Keratinocyte (primary cell): Measurements from ENCODE around the gene UBE2C. TPM values are rescaled to one million over a fixed set of nuclear protein-coding genes. Genes with fewer than 3 reads are reported as not detected.
A peak's percentile ranks its signal among the peaks of the same experiment; 100 is the strongest.

Experiments
- DNase-seq: peaks from one replicate; pipeline ENCODE4 v3.0.0-alpha.2; 2011; ENCODE audit warnings: low read depth, missing footprints, low spot score
- FAIRE-seq: peaks from 2 replicates; lab custom pipeline; 2011; peaks lifted over from hg19 to GRCh38; lab: Jason Lieb, UNC
- H2AFZ ChIP-seq: 2 replicates; pipeline ENCODE4 v1.6.0; 2012; ENCODE audit warnings: low read length, control low read depth, inconsistent platforms; ENCODE audit not compliant: control insufficient read depth
- H3K27ac ChIP-seq: 2 replicates; pipeline ENCODE4 v1.5.1; 2011; ENCODE audit warnings: low read length; ENCODE audit not compliant: control insufficient read depth, insufficient read depth
- H3K27me3 ChIP-seq: 3 replicates; pipeline ENCODE4 v1.6.0; 2011; ENCODE audit warnings: low read length; ENCODE audit not compliant: control insufficient read depth, insufficient read depth; ENCODE audit errors: extremely low read depth
- H3K36me3 ChIP-seq, 2 experiments: 2 replicates in 1 of 2; 3 replicates in 1 of 2; pipeline ENCODE4 v1.5.1; 2011; ENCODE audit warnings: low read length in 2 of 2, mild to moderate bottlenecking in 1 of 2; ENCODE audit not compliant: control insufficient read depth in 2 of 2, insufficient read depth in 2 of 2; ENCODE audit errors: extremely low read depth in 1 of 2
- H3K4me1 ChIP-seq: 3 replicates; pipeline ENCODE4 v1.5.1; 2011; ENCODE audit warnings: low read length; ENCODE audit not compliant: control insufficient read depth, insufficient read depth; ENCODE audit errors: extremely low read depth
- H3K4me2 ChIP-seq: 3 replicates; pipeline ENCODE4 v1.6.0; 2011; ENCODE audit warnings: low read depth, low read length; ENCODE audit not compliant: control insufficient read depth, insufficient read depth; ENCODE audit errors: extremely low read depth
- H3K4me3 ChIP-seq, 3 experiments: fragments of 200-600 bp in 1 of 3; sonication (generic) in 1 of 3; 2 replicates in 2 of 3; 3 replicates in 1 of 3; pipeline ENCODE4 v1.5.1; 2011 to 2016; ENCODE audit warnings: low read length in 3 of 3, mild to moderate bottlenecking in 3 of 3, control low read depth in 2 of 3, inconsistent platforms in 1 of 3, low read depth in 1 of 3, mixed read lengths in 1 of 3, mixed run types in 1 of 3, moderate library complexity in 1 of 3; ENCODE audit not compliant: control insufficient read depth in 2 of 3, insufficient read depth in 2 of 3; ENCODE audit errors: extremely low read depth in 1 of 3
- H3K79me2 ChIP-seq: 2 replicates; pipeline ENCODE4 v1.6.0; 2012; ENCODE audit warnings: low read length; ENCODE audit not compliant: control insufficient read depth, insufficient read depth
- H3K9ac ChIP-seq: 3 replicates; pipeline ENCODE4 v1.6.0; 2011; ENCODE audit warnings: low read length; ENCODE audit not compliant: control insufficient read depth, insufficient read depth; ENCODE audit errors: extremely low read depth
- H3K9me1 ChIP-seq: 3 replicates; pipeline ENCODE4 v1.6.0; 2011; ENCODE audit warnings: low read length; ENCODE audit not compliant: control insufficient read depth, insufficient read depth; ENCODE audit errors: extremely low read depth
- H3K9me3 ChIP-seq: 2 replicates; pipeline ENCODE4 v1.5.1; 2012; ENCODE audit warnings: low read depth, low read length; ENCODE audit not compliant: control insufficient read depth
- H4K20me1 ChIP-seq: 3 replicates; pipeline ENCODE4 v1.6.0; 2011; ENCODE audit warnings: low read length; ENCODE audit not compliant: control insufficient read depth, insufficient read depth; ENCODE audit errors: extremely low read depth
- CTCF ChIP-seq, 3 experiments: IDR thresholded peaks in 1 of 3; conservative IDR thresholded peaks in 1 of 3; optimal IDR thresholded peaks in 1 of 3; 2 replicates in 2 of 3; 3 replicates in 1 of 3; pipeline versions ENCODE3 to v1.5.1; 2011; ENCODE audit warnings: low read length in 3 of 3, mild to moderate bottlenecking in 3 of 3, moderate library complexity in 2 of 3, control low read depth in 1 of 3, inconsistent platforms in 1 of 3; ENCODE audit not compliant: insufficient read depth in 2 of 3; ENCODE audit errors: extremely low read depth in 1 of 3
- EZH2 ChIP-seq: IDR thresholded peaks from one replicate; pipeline ENCODE4 v1.6.1; 2012; ENCODE audit warnings: inconsistent platforms, mild to moderate bottlenecking, low read length, moderate library complexity
- dilution Hi-C: fragments of 300-500 bp; cut with MboI; formaldehyde crosslinking; loops from one replicate; pipeline ENCODE4 v1.7.0; 2020; ENCODE audit warnings: low sequenced_read_pairs; ENCODE audit not compliant: extremely low pct_ligation_motif_present
- polyA plus RNA-seq, 5 experiments: library from polyadenylated mRNA; depleted of rRNA in 3 of 5; stranded (reverse) in 3 of 5; stranded (forward) in 1 of 5; unstranded in 1 of 5; fragments of >200 nt; gene quantifications; 1 replicate in 1 of 5; 2 replicates in 3 of 5; 3 replicates in 1 of 5; pipeline versions ENCODE4 v1.2.1 to v1.2.3, GENCODE V29; 2011 to 2012; ENCODE audit warnings: missing spikeins in 2 of 5, low read depth in 1 of 5, low replicate concordance in 1 of 5

The UBE2C gene
- polyA plus RNA-seq, 1 donor (not counting 4 experiments of a cell fraction or from before 2014, with no cell fraction given) = 46.6 TPM

DNA sequence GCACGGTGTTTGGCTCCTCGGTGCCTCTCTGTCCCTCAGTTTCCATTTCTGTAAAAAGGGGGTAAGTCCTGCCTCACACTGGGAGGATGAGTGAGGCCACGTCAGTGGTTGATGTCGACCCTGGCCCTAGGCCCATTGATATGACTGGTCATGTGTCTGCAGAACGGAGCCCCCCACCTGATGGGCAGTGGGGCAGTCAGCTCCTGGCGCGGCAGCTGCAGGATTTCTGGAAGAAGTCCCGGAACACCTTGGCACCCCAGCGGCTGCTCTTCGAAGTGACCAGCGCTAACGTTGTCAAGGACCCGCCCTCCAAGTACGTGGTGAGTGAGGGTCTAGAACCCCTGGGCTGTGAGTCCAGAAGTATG, 22.3 kb downstream of the UBE2C start:
- TF ChIP-seq EZH2 = no peak
- no peak for TF ChIP-seq CTCF (optimal IDR thresholded peaks at IDR 0.05 in 1 of 3, IDR thresholded peaks at IDR 0.05 in 1 of 3, conservative IDR thresholded peaks at IDR 0.05 in 1 of 3; ENCODE audit: extremely low read depth in 1 of 3, insufficient read depth in 2 of 3, low read length in 3 of 3)
- Histone ChIP-seq H2AFZ (no peak overlapping the region), H3K4me2 (peak overlapping the region; percentile 86), H3K9ac (no peak overlapping the region), H3K4me3 (peak overlapping the region in 2 of 3 experiments; percentile 61 to 85), H4K20me1 (no peaks in the 10 kb centered on the region), H3K9me3 (no peaks in the 10 kb centered on the region), H3K36me3 (no peaks in the 10 kb centered on the region), H3K79me2 (no peaks in the 10 kb centered on the region), H3K27me3 (no peaks in the 10 kb centered on the region), H3K27ac (no peak overlapping the region), H3K4me1 (peaks cover 24% of the 10 kb centered on the region), H3K9me1 (peaks cover 2% of the 10 kb centered on the region)
- DNase-seq (no peak), FAIRE-seq (no peak)
- dilution Hi-C loops = no loop called here

DNA sequence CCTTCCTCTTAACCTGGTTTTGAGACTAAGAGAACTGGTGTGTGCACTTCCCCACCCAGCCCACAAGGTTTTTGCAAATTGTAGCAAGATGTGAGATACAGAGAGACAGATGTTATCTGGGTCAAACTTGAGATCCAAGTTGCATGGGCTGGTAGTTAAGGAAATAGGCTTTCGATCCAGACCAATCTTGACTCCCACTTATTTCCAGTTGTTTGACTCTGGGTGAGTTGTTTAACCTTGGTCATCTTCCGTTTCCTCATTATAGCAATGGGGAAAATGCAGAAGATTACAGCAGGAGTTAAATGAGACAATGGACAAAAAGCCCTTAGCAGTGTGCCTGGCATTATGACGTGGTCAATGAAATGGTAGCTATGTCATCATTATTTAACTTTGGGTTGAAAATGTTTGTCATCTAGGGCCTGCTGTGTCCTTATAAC, 22.9 kb downstream of the UBE2C start:
- dilution Hi-C loops = no loop called here
- Histone ChIP-seq H3K79me2 (no peaks in the 10 kb centered on the region), H2AFZ (no peak overlapping the region), H3K36me3 (no peaks in the 10 kb centered on the region), H3K9me1 (peaks cover 2% of the 10 kb centered on the region), H3K9ac (no peak overlapping the region), H3K9me3 (no peaks in the 10 kb centered on the region), H4K20me1 (no peaks in the 10 kb centered on the region), H3K4me3 (no peak overlapping the region), H3K4me1 (peaks cover 24% of the 10 kb centered on the region), H3K4me2 (peak overlapping the region; percentile 86), H3K27me3 (no peaks in the 10 kb centered on the region), H3K27ac (no peak overlapping the region)
- DNase-seq (no peak), FAIRE-seq (no peak)
- TF ChIP-seq EZH2 (no peak), CTCF (optimal IDR thresholded peaks at IDR 0.05 in 1 of 3, IDR thresholded peaks at IDR 0.05 in 1 of 3, conservative IDR thresholded peaks at IDR 0.05 in 1 of 3; ENCODE audit: extremely low read depth in 1 of 3, insufficient read depth in 2 of 3, low read length in 3 of 3) (peak in 1 of 3 experiments; percentile 15)
